Breast epithelium (tissue), 3 donors: Measurements from ENCODE around the gene GPC5.
"Not testable (repeated sequence)": the region's sequence is repeated elsewhere in the genome, so short reads cannot be mapped to it uniquely, and the experiment has no call there.

Experiments used
- CTCF ChIP-seq, 3 donors: fragments of 450-650 bp; IDR thresholded peaks; one replicate each; pipeline ENCODE4 v1.5.1; 2016 to 2017; ENCODE audit warnings: antibody characterized with exemption in 3 of 3, mild to moderate bottlenecking in 3 of 3, moderate library complexity in 3 of 3
- POLR2A ChIP-seq: fragments of 450-650 bp; IDR thresholded peaks from one replicate; pipeline ENCODE4 v1.6.1; 2016; ENCODE audit warnings: antibody characterized with exemption, mild to moderate bottlenecking, moderate library complexity
- POLR2AphosphoS5 ChIP-seq, 3 donors: sonication (generic); formaldehyde crosslinking; IDR thresholded peaks; one replicate each; pipeline ENCODE4 v1.6.1; 2017; ENCODE audit warnings: antibody characterized with exemption in 3 of 3

GRCh38 chr13:92280986-92281385 lies 882.6 kb downstream of the GPC5 start:
- not testable (repeated sequence) for TF ChIP-seq CTCF (IDR thresholded peaks at IDR 0.05); POLR2A; POLR2AphosphoS5 (IDR thresholded peaks at IDR 0.05)
